ENCODE measurements around the gene SYT2.

Gene SYT2

GRCh38 chr1:202687798-202688197 is 22.5 kb downstream of the SYT2 start:
- H3K27ac ChIP-seq (ENCODE audit: low read depth, low read length), result no peak overlapping the region

GRCh38 chr1:202687370-202687769 is 22.9 kb downstream of the SYT2 start:
- Histone ChIP-seq H3K27ac (ENCODE audit: low read depth, low read length) (no peak overlapping the region), H3K36me3 (ENCODE audit: insufficient read depth, low read length) (no peaks in the 10 kb centered on the region), H3K4me1 (ENCODE audit: insufficient read depth, low read length) (no peaks in the 10 kb centered on the region), H3K9ac (ENCODE audit: low read length) (no peak overlapping the region), H3K27me3 (ENCODE audit: control insufficient read depth in 1 of 2, insufficient read depth in 2 of 2, low read length in 2 of 2) (peaks cover 0 to 2% of the 10 kb centered on the region in 2 donors), H3K9me3 (ENCODE audit: low read length) (no peaks in the 10 kb centered on the region), H3K4me3 (ENCODE audit: low read depth in 1 of 2, low read length in 2 of 2) (no peak overlapping the region)

More at GRCh38 chr1:202687798-202688197, 22.5 kb downstream of the SYT2 start:
- Histone ChIP-seq H3K4me3 (ENCODE audit: low read depth in 1 of 2, low read length in 2 of 2) (no peak overlapping the region), H3K9ac (ENCODE audit: low read length) (no peak overlapping the region), H3K27me3 (ENCODE audit: control insufficient read depth in 1 of 2, insufficient read depth in 2 of 2, low read length in 2 of 2) (no peaks in the 10 kb centered on the region), H3K4me1 (ENCODE audit: insufficient read depth, low read length) (no peaks in the 10 kb centered on the region), H3K9me3 (ENCODE audit: low read length) (no peaks in the 10 kb centered on the region), H3K36me3 (ENCODE audit: insufficient read depth, low read length) (no peaks in the 10 kb centered on the region)

GRCh38 chr1:202685641-202686040 is 24.6 kb downstream of the SYT2 start:
- Histone ChIP-seq H3K9me3 (ENCODE audit: low read length) (no peaks in the 10 kb centered on the region), H3K27me3 (ENCODE audit: control insufficient read depth in 1 of 2, insufficient read depth in 2 of 2, low read length in 2 of 2) (peaks cover 5 to 10% of the 10 kb centered on the region in 2 donors)

GRCh38 chr1:202684716-202685115 is 25.5 kb downstream of the SYT2 start:
- Histone ChIP-seq H3K27me3 (ENCODE audit: control insufficient read depth in 1 of 2, insufficient read depth in 2 of 2, low read length in 2 of 2) (peaks cover 5 to 10% of the 10 kb centered on the region in 2 donors), H3K9me3 (ENCODE audit: low read length) (no peaks in the 10 kb centered on the region), H3K4me3 (ENCODE audit: low read depth in 1 of 2, low read length in 2 of 2) (no peak overlapping the region), H3K27ac (ENCODE audit: low read depth, low read length) (no peak overlapping the region), H3K4me1 (ENCODE audit: insufficient read depth, low read length) (no peaks in the 10 kb centered on the region), H3K36me3 (ENCODE audit: insufficient read depth, low read length) (no peaks in the 10 kb centered on the region), H3K9ac (ENCODE audit: low read length) (no peak overlapping the region)

More at GRCh38 chr1:202685641-202686040, 24.6 kb downstream of the SYT2 start:
- no peaks in the 10 kb centered on the region for H3K36me3 ChIP-seq (ENCODE audit: insufficient read depth, low read length)
- H3K4me1 ChIP-seq (ENCODE audit: insufficient read depth, low read length), result no peaks in the 10 kb centered on the region
- H3K27ac ChIP-seq (ENCODE audit: low read depth, low read length), result no peak overlapping the region
- H3K4me3 ChIP-seq (ENCODE audit: low read depth in 1 of 2, low read length in 2 of 2), result no peak overlapping the region
- H3K9ac ChIP-seq (ENCODE audit: low read length), result no peak overlapping the region

GRCh38 chr1:202683029-202683428 is 27.2 kb downstream of the SYT2 start:
- H3K27ac ChIP-seq (ENCODE audit: low read depth, low read length), result no peak overlapping the region
- H3K36me3 ChIP-seq (ENCODE audit: insufficient read depth, low read length), result no peaks in the 10 kb centered on the region
- no peak overlapping the region for H3K9ac ChIP-seq (ENCODE audit: low read length)
- H3K4me1 ChIP-seq (ENCODE audit: insufficient read depth, low read length), result no peaks in the 10 kb centered on the region
- H3K4me3 ChIP-seq (ENCODE audit: low read depth in 1 of 2, low read length in 2 of 2), result no peak overlapping the region
- peaks cover 5 to 10% of the 10 kb centered on the region in 2 donors for H3K27me3 ChIP-seq (ENCODE audit: control insufficient read depth in 1 of 2, insufficient read depth in 2 of 2, low read length in 2 of 2)
- no peaks in the 10 kb centered on the region for H3K9me3 ChIP-seq (ENCODE audit: low read length)

GRCh38 chr1:202682477-202682876 is 27.8 kb downstream of the SYT2 start:
- H3K36me3 ChIP-seq (ENCODE audit: insufficient read depth, low read length), result no peaks in the 10 kb centered on the region
- no peaks in the 10 kb centered on the region for H3K9me3 ChIP-seq (ENCODE audit: low read length)
- H3K9ac ChIP-seq (ENCODE audit: low read length), result no peak overlapping the region
- no peak overlapping the region for H3K27ac ChIP-seq (ENCODE audit: low read depth, low read length)
- H3K27me3 ChIP-seq (ENCODE audit: control insufficient read depth in 1 of 2, insufficient read depth in 2 of 2, low read length in 2 of 2), result peaks cover 5 to 10% of the 10 kb centered on the region in 2 donors
- no peak overlapping the region for H3K4me3 ChIP-seq (ENCODE audit: low read depth in 1 of 2, low read length in 2 of 2)
- H3K4me1 ChIP-seq (ENCODE audit: insufficient read depth, low read length), result no peaks in the 10 kb centered on the region

- no peak overlapping the region for H3K9ac ChIP-seq (ENCODE audit: low read length)
- H3K27me3 ChIP-seq (ENCODE audit: control insufficient read depth in 1 of 2, insufficient read depth in 2 of 2, low read length in 2 of 2), result peaks cover 5 to 10% of the 10 kb centered on the region in 2 donors
- H3K27ac ChIP-seq (ENCODE audit: low read depth, low read length), result no peak overlapping the region
- H3K4me1 ChIP-seq (ENCODE audit: insufficient read depth, low read length), result no peaks in the 10 kb centered on the region
- H3K4me3 ChIP-seq (ENCODE audit: low read depth in 1 of 2, low read length in 2 of 2), result no peak overlapping the region
- no peaks in the 10 kb centered on the region for H3K9me3 ChIP-seq (ENCODE audit: low read length)
- no peaks in the 10 kb centered on the region for H3K36me3 ChIP-seq (ENCODE audit: insufficient read depth, low read length)
Measured at GRCh38 chr1:202681736-202682420, 28.4 kb downstream of the SYT2 start.

- Histone ChIP-seq H3K36me3 (ENCODE audit: insufficient read depth, low read length) (no peaks in the 10 kb centered on the region), H3K9ac (ENCODE audit: low read length) (no peak overlapping the region), H3K9me3 (ENCODE audit: low read length) (no peaks in the 10 kb centered on the region), H3K4me1 (ENCODE audit: insufficient read depth, low read length) (no peaks in the 10 kb centered on the region), H3K27ac (ENCODE audit: low read depth, low read length) (no peak overlapping the region), H3K4me3 (ENCODE audit: low read depth in 1 of 2, low read length in 2 of 2) (no peak overlapping the region), H3K27me3 (ENCODE audit: control insufficient read depth in 1 of 2, insufficient read depth in 2 of 2, low read length in 2 of 2) (peaks cover 5 to 10% of the 10 kb centered on the region in 2 donors)
Measured at GRCh38 chr1:202680586-202681352, 29.5 kb downstream of the SYT2 start.

- peaks cover 5 to 10% of the 10 kb centered on the region in 2 donors for H3K27me3 ChIP-seq (ENCODE audit: control insufficient read depth in 1 of 2, insufficient read depth in 2 of 2, low read length in 2 of 2)
- H3K27ac ChIP-seq (ENCODE audit: low read depth, low read length), result no peak overlapping the region
- no peaks in the 10 kb centered on the region for H3K4me1 ChIP-seq (ENCODE audit: insufficient read depth, low read length)
- H3K9ac ChIP-seq (ENCODE audit: low read length), result no peak overlapping the region
- H3K36me3 ChIP-seq (ENCODE audit: insufficient read depth, low read length), result no peaks in the 10 kb centered on the region
- no peaks in the 10 kb centered on the region for H3K9me3 ChIP-seq (ENCODE audit: low read length)
- no peak overlapping the region for H3K4me3 ChIP-seq (ENCODE audit: low read depth in 1 of 2, low read length in 2 of 2)
Measured at GRCh38 chr1:202679406-202680177, 30.7 kb downstream of the SYT2 start.

- peaks cover 4 to 10% of the 10 kb centered on the region in 2 donors for H3K27me3 ChIP-seq (ENCODE audit: control insufficient read depth in 1 of 2, insufficient read depth in 2 of 2, low read length in 2 of 2)
- no peaks in the 10 kb centered on the region for H3K4me1 ChIP-seq (ENCODE audit: insufficient read depth, low read length)
- no peaks in the 10 kb centered on the region for H3K9me3 ChIP-seq (ENCODE audit: low read length)
- H3K9ac ChIP-seq (ENCODE audit: low read length), result no peak overlapping the region
- H3K4me3 ChIP-seq (ENCODE audit: low read depth in 1 of 2, low read length in 2 of 2), result no peak overlapping the region
- no peaks in the 10 kb centered on the region for H3K36me3 ChIP-seq (ENCODE audit: insufficient read depth, low read length)
- no peak overlapping the region for H3K27ac ChIP-seq (ENCODE audit: low read depth, low read length)
Measured at GRCh38 chr1:202677433-202677832, 32.8 kb downstream of the SYT2 start.

- no peaks in the 10 kb centered on the region for H3K4me1 ChIP-seq (ENCODE audit: insufficient read depth, low read length)
- no peaks in the 10 kb centered on the region for H3K36me3 ChIP-seq (ENCODE audit: insufficient read depth, low read length)
- H3K9ac ChIP-seq (ENCODE audit: low read length), result no peak overlapping the region
- H3K27ac ChIP-seq (ENCODE audit: low read depth, low read length), result no peak overlapping the region
- H3K27me3 ChIP-seq (ENCODE audit: control insufficient read depth in 1 of 2, insufficient read depth in 2 of 2, low read length in 2 of 2), result no peaks in the 10 kb centered on the region
- no peaks in the 10 kb centered on the region for H3K9me3 ChIP-seq (ENCODE audit: low read length)
- no peak overlapping the region for H3K4me3 ChIP-seq (ENCODE audit: low read depth in 1 of 2, low read length in 2 of 2)
Measured at GRCh38 chr1:202673531-202673930, 36.7 kb downstream of the SYT2 start.

Data from muscle layer of colon (tissue), 2 donors.